Measurements from ENCODE around the gene CYP27B1. TPM values are rescaled to one million over a fixed set of nuclear protein-coding genes. Genes with fewer than 3 reads are reported as not detected.
A peak's percentile ranks its signal among the peaks of the same experiment; 100 is the strongest.

The CYP27B1 gene
- total RNA-seq, 2 donors from 2014 or later = 0.81 to 2.2 TPM

DNA sequence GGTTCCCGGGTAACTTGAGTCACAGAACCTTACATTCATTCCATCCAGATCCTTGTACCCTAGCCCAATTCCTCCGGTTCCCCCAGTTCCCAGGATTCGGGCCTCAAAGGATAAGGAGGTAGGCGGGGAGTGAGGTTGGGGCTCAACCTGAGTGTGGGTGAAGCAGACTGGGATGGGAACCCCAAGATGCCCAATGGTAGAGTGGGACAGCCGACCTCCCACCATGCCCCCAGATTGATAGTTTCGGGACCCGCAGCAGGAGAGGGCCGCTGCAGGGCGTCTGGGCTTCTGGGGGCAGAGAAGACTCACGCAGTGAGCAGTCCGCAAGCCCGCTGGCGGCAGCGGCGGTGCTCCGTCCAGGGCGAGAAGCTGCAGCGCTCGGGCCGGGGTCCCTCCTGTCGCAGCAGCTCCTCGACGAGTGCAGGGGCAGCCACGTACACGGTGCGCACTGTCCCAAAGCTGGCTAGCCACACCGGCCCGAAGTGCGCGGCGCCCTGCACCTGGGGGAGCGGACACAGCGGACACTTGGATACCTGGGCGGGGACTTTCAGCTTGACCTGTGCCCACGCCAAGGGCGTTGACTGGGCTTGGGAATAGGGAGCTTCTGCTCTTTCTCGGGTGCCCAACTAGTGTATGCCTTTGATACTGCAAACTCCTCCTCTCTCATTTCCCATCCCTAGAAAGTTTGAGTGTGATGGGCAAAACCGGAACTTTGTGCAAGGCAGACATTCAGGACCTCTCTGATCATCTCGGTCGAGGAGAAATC lies 997 bp downstream of the CYP27B1 start:
- no peaks in the 10 kb centered on the region for H3K9me3 ChIP-seq
- TF ChIP-seq, protein P1, sequence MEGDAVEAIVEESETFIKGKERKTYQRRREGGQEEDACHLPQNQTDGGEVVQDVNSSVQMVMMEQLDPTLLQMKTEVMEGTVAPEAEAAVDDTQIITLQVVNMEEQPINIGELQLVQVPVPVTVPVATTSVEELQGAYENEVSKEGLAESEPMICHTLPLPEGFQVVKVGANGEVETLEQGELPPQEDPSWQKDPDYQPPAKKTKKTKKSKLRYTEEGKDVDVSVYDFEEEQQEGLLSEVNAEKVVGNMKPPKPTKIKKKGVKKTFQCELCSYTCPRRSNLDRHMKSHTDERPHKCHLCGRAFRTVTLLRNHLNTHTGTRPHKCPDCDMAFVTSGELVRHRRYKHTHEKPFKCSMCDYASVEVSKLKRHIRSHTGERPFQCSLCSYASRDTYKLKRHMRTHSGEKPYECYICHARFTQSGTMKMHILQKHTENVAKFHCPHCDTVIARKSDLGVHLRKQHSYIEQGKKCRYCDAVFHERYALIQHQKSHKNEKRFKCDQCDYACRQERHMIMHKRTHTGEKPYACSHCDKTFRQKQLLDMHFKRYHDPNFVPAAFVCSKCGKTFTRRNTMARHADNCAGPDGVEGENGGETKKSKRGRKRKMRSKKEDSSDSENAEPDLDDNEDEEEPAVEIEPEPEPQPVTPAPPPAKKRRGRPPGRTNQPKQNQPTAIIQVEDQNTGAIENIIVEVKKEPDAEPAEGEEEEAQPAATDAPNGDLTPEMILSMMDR (IDR thresholded peaks at IDR 0.05) = no peak
- peak overlapping the region; percentile 68 for H3K4me3 ChIP-seq
- ATAC-seq (ENCODE audit: insufficient number of reproducible peaks, low FRiP score, low read depth) (no peak), DNase-seq (ENCODE audit: low spot score) (no peak)
- no peaks in the 10 kb centered on the region for H3K27me3 ChIP-seq (replicated peaks; ENCODE audit: insufficient read depth)
- no peaks in the 10 kb centered on the region for H3K36me3 ChIP-seq
- peaks cover 15 to 32% of the 10 kb centered on the region in 2 donors for H3K4me1 ChIP-seq (ENCODE audit: control insufficient read depth in 1 of 2, low read depth in 2 of 2)
- H3K27ac ChIP-seq = no peak overlapping the region

DNA sequence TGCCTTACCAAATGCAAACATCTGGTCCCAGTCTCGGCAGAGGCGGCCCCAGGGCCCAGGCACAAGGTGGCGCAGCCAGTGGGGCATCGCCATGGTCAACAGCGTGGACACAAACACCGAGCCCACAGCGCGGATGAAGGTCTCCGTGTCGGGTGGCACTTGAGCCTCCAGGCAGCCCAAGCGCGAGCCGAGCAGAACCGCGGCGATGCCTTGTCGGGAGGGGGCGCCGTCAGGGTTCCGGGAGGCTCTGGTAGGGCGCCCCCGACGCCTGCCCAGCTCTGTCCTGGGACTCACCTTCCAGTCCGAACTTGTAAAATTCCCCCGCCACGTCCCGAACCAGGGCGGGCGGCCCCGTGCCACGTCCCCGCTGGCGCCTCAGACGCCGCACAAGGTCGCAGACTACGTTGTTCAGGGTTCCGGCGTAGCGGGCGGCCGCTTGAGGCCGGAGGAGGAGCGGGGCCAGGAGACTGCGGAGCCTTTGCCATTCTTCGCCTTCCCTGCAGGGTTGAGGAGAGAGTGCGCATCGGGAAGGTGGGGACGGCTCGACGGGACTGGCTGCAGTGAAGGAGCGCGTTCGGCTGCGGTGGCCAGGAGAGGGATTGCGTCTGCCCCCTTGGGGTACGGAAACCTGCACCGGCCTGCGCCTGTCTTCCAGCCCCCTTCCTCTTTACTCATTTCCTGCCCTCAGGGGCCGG lies 1.7 kb downstream of the CYP27B1 start:
- Histone ChIP-seq H3K9me3 (no peaks in the 10 kb centered on the region), H3K36me3 (no peaks in the 10 kb centered on the region), H3K27ac (no peak overlapping the region), H3K27me3 (replicated peaks; ENCODE audit: insufficient read depth) (no peaks in the 10 kb centered on the region), H3K4me1 (ENCODE audit: control insufficient read depth in 1 of 2, low read depth in 2 of 2) (peaks cover 15 to 30% of the 10 kb centered on the region in 2 donors), H3K4me3 (peak overlapping the region; percentile 68)
- TF ChIP-seq, protein P1 (IDR thresholded peaks at IDR 0.05) = peak; percentile 22
- DNase-seq (ENCODE audit: low spot score) = no peak
- ATAC-seq (ENCODE audit: insufficient number of reproducible peaks, low FRiP score, low read depth) = no peak

DNA sequence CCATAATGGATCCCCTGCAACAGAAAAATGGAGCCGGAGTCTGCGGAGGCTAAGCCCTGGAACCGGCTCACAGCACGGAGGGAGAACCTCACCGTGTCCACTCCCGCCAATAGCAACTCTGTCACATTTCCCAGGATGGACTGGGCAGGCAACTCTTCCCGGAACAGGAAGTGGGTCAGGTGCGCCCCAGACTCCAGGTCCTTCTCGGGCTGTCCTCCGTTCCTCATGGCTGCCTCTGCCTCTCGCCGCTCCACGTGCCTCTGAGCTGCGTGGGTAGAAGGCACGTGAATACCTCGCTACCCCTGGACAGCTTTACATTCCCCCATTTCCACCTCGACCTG lies 2.2 kb downstream of the CYP27B1 start:
- no peaks in the 10 kb centered on the region for H3K27me3 ChIP-seq (replicated peaks; ENCODE audit: insufficient read depth)
- peaks cover 15 to 30% of the 10 kb centered on the region in 2 donors for H3K4me1 ChIP-seq (ENCODE audit: control insufficient read depth in 1 of 2, low read depth in 2 of 2)
- H3K36me3 ChIP-seq = no peaks in the 10 kb centered on the region
- H3K4me3 ChIP-seq = peak overlapping the region; percentile 68
- DNase-seq (ENCODE audit: low spot score) = no peak
- no peak overlapping the region for H3K27ac ChIP-seq
- TF ChIP-seq, protein P1 (IDR thresholded peaks at IDR 0.05) = no peak
- no peak for ATAC-seq (ENCODE audit: insufficient number of reproducible peaks, low FRiP score, low read depth)
- H3K9me3 ChIP-seq = no peaks in the 10 kb centered on the region

GRCh38 chr12:57763881-57764661 lies 2.8 kb downstream of the CYP27B1 start:
- ATAC-seq (ENCODE audit: insufficient number of reproducible peaks, low FRiP score, low read depth) (no peak), DNase-seq (ENCODE audit: low spot score) (no peak)
- H3K36me3 ChIP-seq = no peaks in the 10 kb centered on the region
- H3K27ac ChIP-seq = no peak overlapping the region
- peaks cover 15 to 30% of the 10 kb centered on the region in 2 donors for H3K4me1 ChIP-seq (ENCODE audit: control insufficient read depth in 1 of 2, low read depth in 2 of 2)
- no peaks in the 10 kb centered on the region for H3K27me3 ChIP-seq (replicated peaks; ENCODE audit: insufficient read depth)
- no peak overlapping the region for H3K4me3 ChIP-seq
- no peaks in the 10 kb centered on the region for H3K9me3 ChIP-seq
- TF ChIP-seq, protein P1 (IDR thresholded peaks at IDR 0.05) = no peak

DNA sequence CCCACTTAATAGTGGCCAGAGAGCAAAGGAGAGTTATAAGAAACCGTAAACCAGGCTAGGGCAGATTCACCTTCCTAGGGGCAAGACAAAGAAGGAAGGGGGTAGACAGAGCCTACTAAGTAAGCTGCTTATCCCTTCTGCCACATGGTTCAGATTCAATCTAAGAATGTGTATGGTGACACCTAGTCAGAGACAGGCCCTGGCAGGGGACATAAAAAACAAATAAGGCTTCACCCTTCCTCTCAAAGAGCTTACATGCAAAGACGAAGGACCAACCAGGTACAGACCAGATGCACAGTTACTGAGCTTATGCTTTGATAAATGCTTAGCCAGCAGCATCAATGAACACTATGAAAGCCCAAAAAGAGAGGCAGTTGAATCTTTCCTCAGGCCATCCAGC lies 4.4 kb downstream of the CYP27B1 start:
- H3K4me1 ChIP-seq (ENCODE audit: control insufficient read depth in 1 of 2, low read depth in 2 of 2) = peaks cover 15 to 30% of the 10 kb centered on the region in 2 donors
- no peak for ATAC-seq (ENCODE audit: insufficient number of reproducible peaks, low FRiP score, low read depth)
- H3K27me3 ChIP-seq (replicated peaks; ENCODE audit: insufficient read depth) = no peaks in the 10 kb centered on the region
- TF ChIP-seq, protein P1 (IDR thresholded peaks at IDR 0.05) = no peak
- H3K36me3 ChIP-seq = peaks cover 14% of the 10 kb centered on the region
- H3K9me3 ChIP-seq = no peaks in the 10 kb centered on the region
- no peak for DNase-seq (ENCODE audit: low spot score)
- no peak overlapping the region for H3K4me3 ChIP-seq
- no peak overlapping the region for H3K27ac ChIP-seq

Measured in thoracic aorta (tissue), 2 donors.